ENCODE data around the gene NR5A1.

Gene NR5A1

DNA sequence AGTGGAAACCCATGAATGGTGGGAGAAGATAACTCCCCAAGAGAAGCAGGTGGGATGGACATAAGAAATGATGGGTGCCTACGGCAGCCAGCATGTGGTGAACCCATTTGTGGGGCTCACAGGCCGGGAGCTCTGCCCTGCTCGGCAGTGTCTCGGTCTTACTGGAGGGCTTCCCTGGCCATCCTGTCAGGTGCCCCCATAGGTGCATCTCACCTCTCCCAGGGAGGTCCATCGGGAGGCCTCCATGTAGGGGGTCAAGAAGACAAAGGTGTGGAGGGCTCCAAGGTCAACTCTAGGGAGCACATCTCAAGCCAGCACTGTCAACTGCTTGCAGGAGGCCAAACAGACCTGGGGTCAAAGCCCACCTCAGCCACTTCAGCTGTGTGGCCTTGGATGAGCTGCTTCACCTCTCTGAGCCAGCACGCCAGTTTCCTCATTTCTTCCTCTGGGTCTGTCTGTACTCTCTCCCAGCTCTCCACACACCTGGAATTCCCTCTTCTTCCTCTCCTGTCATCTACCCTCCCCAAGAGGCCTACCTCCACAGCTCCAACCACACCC lies 67.4 kb downstream of the NR5A1 start:
- no peak for DNase-seq (ENCODE audit: low read depth)

- DNase-seq (ENCODE audit: low read depth), result no peak
These were observed 68.1 kb downstream of the NR5A1 start for GRCh38 chr9:124439086-124439485.

GRCh38 chr9:124438091-124438490 lies 69.1 kb downstream of the NR5A1 start:
- no peak for DNase-seq (ENCODE audit: low read depth)

DNA sequence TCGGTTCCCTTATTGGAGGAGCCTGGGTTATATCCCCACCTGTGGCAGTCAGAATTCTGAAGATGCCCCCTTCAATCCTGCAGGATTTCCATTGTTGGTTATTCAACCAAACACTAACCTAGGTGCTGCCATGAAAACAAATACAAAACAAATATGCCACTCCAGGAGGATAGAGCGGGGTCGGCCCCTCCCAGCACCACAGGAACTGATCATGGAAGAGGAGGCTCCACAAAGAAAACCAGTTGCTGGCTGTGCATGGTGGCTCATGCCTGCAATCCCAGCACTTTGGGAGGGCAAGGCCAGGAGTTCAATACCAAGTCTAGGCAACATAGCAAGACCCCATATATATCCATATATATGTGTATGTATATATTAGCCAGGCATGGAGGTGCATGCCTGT lies 70.1 kb downstream of the NR5A1 start:
- no peak for DNase-seq (ENCODE audit: low read depth)

DNA sequence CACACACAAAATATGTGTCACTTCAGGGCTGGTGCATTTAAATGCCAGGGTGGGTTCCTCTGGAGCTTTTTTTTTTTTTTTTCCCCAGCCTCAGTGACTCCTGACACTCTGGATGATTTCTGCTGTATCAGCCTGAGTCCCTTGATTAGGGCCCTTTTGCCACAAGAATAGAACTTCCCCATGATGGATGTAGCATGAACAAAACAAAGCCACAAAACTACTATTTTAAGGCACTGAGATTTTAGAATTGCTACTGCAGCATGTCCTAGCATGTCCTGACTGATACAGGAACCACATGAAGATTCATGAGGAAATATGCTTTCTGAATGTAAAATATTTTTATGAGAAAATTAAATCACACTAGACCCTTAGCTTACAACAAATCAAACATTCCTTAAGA lies 70.9 kb downstream of the NR5A1 start:
- no peak for DNase-seq (ENCODE audit: low read depth)
